Hepatocyte (in vitro differentiated cells): ENCODE results near the gene FRMD3.

ENCODE experiments used
- EZH2phosphoT487 ChIP-seq: fragments of 200-600 bp; sonication (generic); IDR thresholded peaks from one replicate; pipeline ENCODE4 v1.6.1; 2018; ENCODE audit warnings: antibody characterized with exemption, mild to moderate bottlenecking, low read depth, moderate library complexity; ENCODE audit not compliant: unreplicated experiment, severe bottlenecking
- TF ChIP-seq, protein P1 (sequence below): fragments of 200-600 bp; sonication (generic); IDR thresholded peaks from 2 replicates; pipeline ENCODE4 v1.5.1; 2016; ENCODE audit warnings: antibody characterized with exemption, mild to moderate bottlenecking; ENCODE audit not compliant: poor library complexity

DNA sequence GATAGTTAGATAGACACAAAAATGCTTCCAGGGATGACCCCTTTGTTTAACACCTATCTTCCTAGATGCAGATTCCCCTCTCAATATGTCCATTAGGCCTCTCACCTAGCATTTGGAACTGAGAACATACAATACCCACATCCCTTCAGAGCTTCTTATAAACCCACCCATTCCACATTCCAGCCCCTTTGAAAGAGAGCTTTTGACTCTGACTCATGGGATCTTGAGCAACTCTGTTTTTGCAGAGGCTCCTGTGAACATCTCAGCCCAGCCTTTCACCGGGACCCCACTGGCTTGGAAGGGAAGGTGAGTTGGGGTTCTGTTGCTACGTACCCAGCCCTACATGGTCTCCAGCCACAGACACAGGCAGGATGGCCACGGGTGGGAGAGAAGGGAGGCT lies 195.5 kb downstream of the FRMD3 start:
- TF ChIP-seq, protein P1, sequence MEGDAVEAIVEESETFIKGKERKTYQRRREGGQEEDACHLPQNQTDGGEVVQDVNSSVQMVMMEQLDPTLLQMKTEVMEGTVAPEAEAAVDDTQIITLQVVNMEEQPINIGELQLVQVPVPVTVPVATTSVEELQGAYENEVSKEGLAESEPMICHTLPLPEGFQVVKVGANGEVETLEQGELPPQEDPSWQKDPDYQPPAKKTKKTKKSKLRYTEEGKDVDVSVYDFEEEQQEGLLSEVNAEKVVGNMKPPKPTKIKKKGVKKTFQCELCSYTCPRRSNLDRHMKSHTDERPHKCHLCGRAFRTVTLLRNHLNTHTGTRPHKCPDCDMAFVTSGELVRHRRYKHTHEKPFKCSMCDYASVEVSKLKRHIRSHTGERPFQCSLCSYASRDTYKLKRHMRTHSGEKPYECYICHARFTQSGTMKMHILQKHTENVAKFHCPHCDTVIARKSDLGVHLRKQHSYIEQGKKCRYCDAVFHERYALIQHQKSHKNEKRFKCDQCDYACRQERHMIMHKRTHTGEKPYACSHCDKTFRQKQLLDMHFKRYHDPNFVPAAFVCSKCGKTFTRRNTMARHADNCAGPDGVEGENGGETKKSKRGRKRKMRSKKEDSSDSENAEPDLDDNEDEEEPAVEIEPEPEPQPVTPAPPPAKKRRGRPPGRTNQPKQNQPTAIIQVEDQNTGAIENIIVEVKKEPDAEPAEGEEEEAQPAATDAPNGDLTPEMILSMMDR: no peak
- no peak for TF ChIP-seq EZH2phosphoT487
